ENCODE measurements around the gene SLC35B1. TPM values are rescaled to one million over a fixed set of nuclear protein-coding genes. Genes with fewer than 3 reads are reported as not detected.

Gene SLC35B1
- total RNA-seq, 1 donor from 2014 or later: 71.7 TPM

DNA sequence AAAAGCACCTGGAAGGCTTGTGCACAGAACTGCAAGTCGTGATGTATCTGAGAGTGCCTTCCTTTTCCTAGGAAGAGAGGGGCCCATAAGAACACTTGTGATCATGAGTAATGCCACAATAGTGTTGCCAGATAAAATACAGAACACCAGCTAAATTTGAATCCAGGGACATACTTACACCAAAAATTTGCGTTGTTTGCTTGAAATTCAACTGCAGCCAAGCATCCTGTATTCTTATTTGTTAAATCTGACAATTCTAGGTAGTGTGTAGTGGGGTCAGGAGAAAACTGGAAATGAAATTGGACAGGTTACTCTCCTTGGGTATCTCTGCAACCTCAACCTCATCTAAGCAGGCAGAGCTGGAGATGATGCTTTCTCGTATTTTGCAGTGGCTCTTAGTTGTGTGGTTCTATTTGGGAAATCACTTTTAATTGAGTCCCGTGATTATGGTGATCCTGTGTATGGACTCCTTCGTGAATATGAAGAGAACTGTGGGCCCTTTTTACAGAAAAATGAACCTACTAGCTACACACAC, 12.0 kb downstream of the SLC35B1 start:
- DNase-seq (ENCODE audit: extremely low spot score, unreplicated experiment): no peak
- Mint-ChIP-seq H3K4me3 (no peak overlapping the region), H3K4me1 (ENCODE audit: unreplicated experiment) (peaks cover 9% of the 10 kb centered on the region), H3K27ac (no peak overlapping the region), H3K36me3 (peaks cover 5% of the 10 kb centered on the region), H3K9me3 (no peaks in the 10 kb centered on the region), H3K27me3 (peaks cover 27% of the 10 kb centered on the region)
- peak; percentile 6 for TF ChIP-seq CTCF (conservative IDR thresholded peaks at IDR 0.05)

GRCh38 chr17:49694847-49695697, 12.7 kb downstream of the SLC35B1 start:
- DNase-seq (ENCODE audit: extremely low spot score, unreplicated experiment): no peak
- Mint-ChIP-seq H3K36me3 (peaks cover 5% of the 10 kb centered on the region), H3K27me3 (peaks cover 27% of the 10 kb centered on the region), H3K27ac (no peak overlapping the region), H3K9me3 (no peaks in the 10 kb centered on the region), H3K4me1 (ENCODE audit: unreplicated experiment) (peaks cover 9% of the 10 kb centered on the region), H3K4me3 (no peak overlapping the region)
- peak; percentile 95 for TF ChIP-seq CTCF (conservative IDR thresholded peaks at IDR 0.05)

DNA sequence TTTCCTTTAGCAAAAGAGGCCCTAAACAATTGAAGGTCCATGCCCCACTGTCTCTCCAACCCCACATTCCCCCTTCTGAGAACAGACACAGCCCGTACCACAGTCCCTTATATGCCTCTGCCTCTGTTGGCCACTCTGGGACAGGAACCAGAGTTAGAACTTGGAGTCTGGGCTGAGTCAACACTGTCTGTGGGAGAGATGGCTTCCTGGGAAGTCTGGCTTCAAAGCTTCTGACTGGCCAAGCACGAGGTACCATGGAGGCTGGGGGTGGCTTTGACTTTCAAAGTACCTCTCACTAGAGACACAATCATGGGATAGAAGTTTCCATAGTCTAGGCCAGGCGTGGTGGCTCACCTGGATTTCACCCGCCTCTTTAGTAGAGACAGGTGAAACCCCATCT, 15.0 kb downstream of the SLC35B1 start:
- peaks cover 32% of the 10 kb centered on the region for H3K27me3 Mint-ChIP-seq
- H3K9me3 Mint-ChIP-seq: no peaks in the 10 kb centered on the region
- no peak for DNase-seq (ENCODE audit: extremely low spot score, unreplicated experiment)
- H3K36me3 Mint-ChIP-seq: no peaks in the 10 kb centered on the region
- no peak overlapping the region for H3K4me3 Mint-ChIP-seq
- TF ChIP-seq CTCF (conservative IDR thresholded peaks at IDR 0.05): no peak
- H3K4me1 Mint-ChIP-seq (ENCODE audit: unreplicated experiment): peaks cover 15% of the 10 kb centered on the region
- H3K27ac Mint-ChIP-seq: no peak overlapping the region

GRCh38 chr17:49691677-49692191, 16.0 kb downstream of the SLC35B1 start:
- Mint-ChIP-seq H3K4me1 (ENCODE audit: unreplicated experiment) (peaks cover 15% of the 10 kb centered on the region), H3K36me3 (no peaks in the 10 kb centered on the region), H3K9me3 (no peaks in the 10 kb centered on the region), H3K4me3 (no peak overlapping the region), H3K27ac (no peak overlapping the region), H3K27me3 (peaks cover 34% of the 10 kb centered on the region)
- TF ChIP-seq CTCF (conservative IDR thresholded peaks at IDR 0.05): no peak
- no peak for DNase-seq (ENCODE audit: extremely low spot score, unreplicated experiment)

DNA sequence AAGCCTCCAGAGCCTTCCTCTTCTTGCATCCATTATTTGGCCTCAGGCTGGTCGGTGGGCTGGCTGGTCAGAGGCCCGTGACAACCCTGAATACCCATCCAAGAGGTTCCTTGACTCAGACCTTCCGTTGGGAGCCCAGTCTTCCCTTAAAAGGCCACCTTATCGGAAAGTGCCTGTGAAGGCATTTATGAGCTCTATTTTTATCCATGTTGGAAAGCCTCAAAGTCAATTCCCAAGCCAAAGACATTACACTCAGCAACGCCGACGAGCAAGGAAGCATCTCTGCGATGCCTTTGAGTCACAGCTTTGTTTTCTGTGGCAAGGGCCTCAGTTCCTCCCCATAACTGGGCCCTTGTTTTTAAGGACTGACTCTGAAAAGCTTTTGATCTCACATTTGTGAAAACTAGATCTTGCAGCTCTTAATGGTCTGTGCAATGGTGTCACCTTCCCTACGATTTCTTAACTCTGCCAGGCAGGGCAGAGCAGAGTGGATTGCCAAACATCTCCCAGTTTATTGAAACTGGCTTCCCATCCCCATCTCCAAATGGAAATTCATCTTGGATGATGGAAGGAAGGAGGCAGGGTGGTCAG, 16.6 kb downstream of the SLC35B1 start:
- Mint-ChIP-seq H3K27me3 (peaks cover 36% of the 10 kb centered on the region), H3K9me3 (no peaks in the 10 kb centered on the region), H3K4me3 (no peak overlapping the region), H3K36me3 (no peaks in the 10 kb centered on the region), H3K4me1 (ENCODE audit: unreplicated experiment) (peaks cover 15% of the 10 kb centered on the region), H3K27ac (no peak overlapping the region)
- TF ChIP-seq CTCF (conservative IDR thresholded peaks at IDR 0.05): no peak
- DNase-seq (ENCODE audit: extremely low spot score, unreplicated experiment): no peak
